Effector memory CD4-positive, alpha-beta T cell (primary cell): ENCODE measurements around the gene TUSC7.

ENCODE experiments used
- DNase-seq, 3 donors: peaks; one replicate each; pipeline ENCODE4 v3.0.0-alpha.2; 2020
- H3K27ac ChIP-seq: 2 replicates; pipeline ENCODE4 v1.7.0; 2013; ENCODE audit warnings: mild to moderate bottlenecking, low read length, moderate library complexity; ENCODE audit not compliant: insufficient read depth, poor library complexity, severe bottlenecking
- H3K27me3 ChIP-seq: replicated peaks from 2 replicates; pipeline ENCODE4 v1.7.0; 2013; ENCODE audit warnings: mild to moderate bottlenecking, low read length; ENCODE audit not compliant: insufficient read depth, control insufficient read depth, poor library complexity, severe bottlenecking
- H3K36me3 ChIP-seq: 2 replicates; pipeline ENCODE4 v1.7.0; 2013; ENCODE audit warnings: mild to moderate bottlenecking, low read length, moderate library complexity; ENCODE audit not compliant: control insufficient read depth, insufficient read depth
- H3K4me1 ChIP-seq: 2 replicates; pipeline ENCODE4 v1.7.0; 2013; ENCODE audit warnings: low read length, mild to moderate bottlenecking; ENCODE audit not compliant: control insufficient read depth, insufficient read depth, poor library complexity, severe bottlenecking
- H3K4me3 ChIP-seq: 2 replicates; pipeline ENCODE4 v1.7.0; 2013; ENCODE audit warnings: low read length, low read depth, mild to moderate bottlenecking; ENCODE audit not compliant: insufficient read depth, poor library complexity, severe bottlenecking
- H3K9me3 ChIP-seq: 2 replicates; pipeline ENCODE4 v1.7.0; 2013; ENCODE audit warnings: mild to moderate bottlenecking, low read length, moderate library complexity; ENCODE audit not compliant: control insufficient read depth
- total RNA-seq, 3 donors: gene quantifications; one replicate each; lab custom pipeline; 2026; lab: John Stamatoyannopoulos, UW

TUSC7 gene
- 0 reads per million in 3 donors for total RNA-seq

GRCh38 chr3:116709479-116709878 lies at the start of gene TUSC7:
TSS of gene TUSC7 (plus strand) at chr3:116709779.
- no peaks in the 10 kb centered on the region for H3K4me1 ChIP-seq
- no peak for DNase-seq
- no peaks in the 10 kb centered on the region for H3K27me3 ChIP-seq
- no peaks in the 10 kb centered on the region for H3K9me3 ChIP-seq
- no peaks in the 10 kb centered on the region for H3K36me3 ChIP-seq
- H3K4me3 ChIP-seq, result no peak within 1 kb of the TSS
- H3K27ac ChIP-seq, result no peak within 1 kb of the TSS

GRCh38 chr3:116661196-116661595 lies 48.4 kb upstream of the TUSC7 start:
- H3K36me3 ChIP-seq, result no peaks in the 10 kb centered on the region
- DNase-seq, result no peak
- no peaks in the 10 kb centered on the region for H3K27me3 ChIP-seq
- H3K4me3 ChIP-seq, result no peak overlapping the region
- H3K9me3 ChIP-seq, result no peaks in the 10 kb centered on the region
- H3K4me1 ChIP-seq, result no peaks in the 10 kb centered on the region
- H3K27ac ChIP-seq, result no peak overlapping the region

GRCh38 chr3:116663161-116664110 lies 46.1 kb upstream of the TUSC7 start:
- Histone ChIP-seq H3K4me3 (no peak overlapping the region), H3K36me3 (no peaks in the 10 kb centered on the region), H3K27ac (no peak overlapping the region), H3K9me3 (no peaks in the 10 kb centered on the region), H3K27me3 (no peaks in the 10 kb centered on the region), H3K4me1 (no peaks in the 10 kb centered on the region)
- no peak for DNase-seq

DNA sequence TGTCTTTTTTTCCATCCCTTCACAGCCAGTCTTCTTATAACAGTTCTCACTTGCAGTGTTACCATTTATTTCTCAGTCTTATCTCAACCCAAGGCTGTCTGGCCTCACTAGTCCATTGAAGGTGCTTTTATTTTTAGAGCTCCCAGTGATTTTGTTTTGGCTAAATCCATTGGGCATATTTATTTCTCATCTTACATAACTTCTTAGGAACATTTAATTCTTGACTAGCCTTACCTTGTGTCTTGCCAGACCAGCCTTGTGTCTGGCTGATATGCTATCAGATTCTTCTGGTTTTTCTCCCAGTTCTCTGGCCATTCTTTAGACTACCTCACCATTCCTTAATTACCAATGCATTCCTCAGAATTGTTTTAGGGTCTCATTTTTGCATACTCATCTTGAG lies 42.3 kb upstream of the TUSC7 start:
- H3K27ac ChIP-seq, result no peak overlapping the region
- no peaks in the 10 kb centered on the region for H3K27me3 ChIP-seq
- no peaks in the 10 kb centered on the region for H3K9me3 ChIP-seq
- H3K4me1 ChIP-seq, result no peaks in the 10 kb centered on the region
- no peak for DNase-seq
- H3K4me3 ChIP-seq, result no peak overlapping the region
- no peaks in the 10 kb centered on the region for H3K36me3 ChIP-seq

DNA sequence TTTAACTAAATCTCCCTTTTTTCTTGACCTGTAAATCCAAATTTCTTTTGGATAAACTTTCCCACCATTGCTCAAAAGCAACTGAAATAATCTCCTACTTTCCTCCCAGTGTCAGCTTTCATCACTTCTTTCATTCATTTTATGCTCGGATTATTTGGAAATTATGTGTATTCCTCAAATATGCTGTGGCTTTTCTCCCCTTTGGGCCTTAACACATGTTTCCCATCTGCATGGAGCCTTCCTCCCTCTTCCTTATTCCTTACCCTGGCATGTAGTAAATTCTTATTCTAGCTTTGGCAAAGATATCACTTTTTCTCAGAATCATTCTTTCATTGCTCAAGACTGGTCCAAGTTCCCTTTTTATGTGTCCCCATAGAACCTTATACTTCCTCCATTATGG lies 41.8 kb upstream of the TUSC7 start:
- Histone ChIP-seq H3K4me3 (no peak overlapping the region), H3K4me1 (no peaks in the 10 kb centered on the region), H3K27me3 (no peaks in the 10 kb centered on the region), H3K9me3 (no peaks in the 10 kb centered on the region), H3K27ac (no peak overlapping the region), H3K36me3 (no peaks in the 10 kb centered on the region)
- no peak for DNase-seq

GRCh38 chr3:116669576-116669975 lies 40.0 kb upstream of the TUSC7 start:
- Histone ChIP-seq H3K27ac (no peak overlapping the region), H3K4me3 (no peak overlapping the region), H3K9me3 (no peaks in the 10 kb centered on the region), H3K27me3 (no peaks in the 10 kb centered on the region), H3K4me1 (no peaks in the 10 kb centered on the region), H3K36me3 (no peaks in the 10 kb centered on the region)
- DNase-seq, result no peak

DNA sequence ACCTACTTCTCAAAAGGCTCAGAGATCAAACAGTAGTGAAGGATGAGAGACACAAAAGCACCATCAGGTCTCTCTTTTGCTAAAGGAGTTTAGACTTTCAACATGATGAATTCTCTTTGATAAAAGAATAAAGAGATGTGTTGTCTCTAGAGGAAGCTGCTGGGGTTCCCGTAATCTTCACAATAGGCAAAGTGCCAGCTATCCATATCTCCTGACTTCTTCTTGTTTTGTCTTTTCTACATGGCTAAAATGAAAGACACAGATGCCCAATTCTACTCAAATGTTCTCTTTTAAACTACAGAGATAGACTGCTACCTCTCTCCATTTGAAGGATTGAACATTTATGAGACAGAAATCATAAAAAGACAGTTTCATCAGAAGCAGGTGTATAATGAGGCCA lies 38.4 kb upstream of the TUSC7 start:
- Histone ChIP-seq H3K4me3 (no peak overlapping the region), H3K9me3 (no peaks in the 10 kb centered on the region), H3K27me3 (no peaks in the 10 kb centered on the region), H3K27ac (no peak overlapping the region), H3K36me3 (no peaks in the 10 kb centered on the region), H3K4me1 (no peaks in the 10 kb centered on the region)
- DNase-seq, result no peak

DNA sequence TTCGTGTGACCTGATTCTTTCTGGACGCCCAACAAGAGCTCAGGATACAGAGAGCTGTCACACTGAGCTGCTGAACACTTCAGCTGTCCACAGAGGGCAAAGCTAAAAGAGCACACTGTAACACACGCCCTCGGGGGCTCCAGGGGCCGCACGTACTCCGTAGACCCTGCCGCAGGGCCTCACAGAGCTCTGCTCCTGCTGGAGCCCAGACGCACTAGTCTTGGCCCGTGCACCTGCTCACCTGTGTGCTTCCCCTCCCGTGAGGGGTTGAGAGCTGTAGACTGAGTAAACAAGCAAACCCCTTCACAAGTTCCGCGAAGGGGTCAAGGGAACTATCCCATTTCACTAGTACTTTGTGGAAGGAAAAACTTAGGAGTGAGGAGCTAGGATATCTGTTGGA lies 30.7 kb upstream of the TUSC7 start:
- Histone ChIP-seq H3K4me1 (no peaks in the 10 kb centered on the region), H3K4me3 (no peak overlapping the region), H3K36me3 (no peaks in the 10 kb centered on the region), H3K27me3 (no peaks in the 10 kb centered on the region), H3K27ac (no peak overlapping the region), H3K9me3 (no peaks in the 10 kb centered on the region)
- no peak for DNase-seq

DNA sequence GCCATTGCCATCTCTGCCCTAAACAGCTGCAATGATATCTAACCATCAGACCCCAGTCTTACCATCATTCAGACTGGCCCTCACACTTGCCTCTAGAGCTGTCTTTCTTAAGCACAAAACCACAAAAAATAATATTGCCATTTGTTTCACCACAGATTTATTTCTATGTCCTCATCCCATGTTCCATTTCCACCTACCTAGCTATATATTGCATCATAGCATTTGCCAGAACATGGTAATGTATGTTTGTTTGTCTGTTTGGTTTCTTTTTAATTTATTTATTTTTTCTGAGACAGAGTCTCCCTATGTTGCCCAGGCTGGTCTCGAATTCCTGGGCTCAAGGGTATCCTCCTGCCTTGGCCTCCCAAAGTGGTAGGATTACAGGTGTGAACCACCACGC lies 18.5 kb upstream of the TUSC7 start:
- no peak for DNase-seq
- Histone ChIP-seq H3K9me3 (no peaks in the 10 kb centered on the region), H3K27me3 (no peaks in the 10 kb centered on the region), H3K4me3 (no peak overlapping the region), H3K4me1 (no peaks in the 10 kb centered on the region), H3K36me3 (no peaks in the 10 kb centered on the region), H3K27ac (no peak overlapping the region)

DNA sequence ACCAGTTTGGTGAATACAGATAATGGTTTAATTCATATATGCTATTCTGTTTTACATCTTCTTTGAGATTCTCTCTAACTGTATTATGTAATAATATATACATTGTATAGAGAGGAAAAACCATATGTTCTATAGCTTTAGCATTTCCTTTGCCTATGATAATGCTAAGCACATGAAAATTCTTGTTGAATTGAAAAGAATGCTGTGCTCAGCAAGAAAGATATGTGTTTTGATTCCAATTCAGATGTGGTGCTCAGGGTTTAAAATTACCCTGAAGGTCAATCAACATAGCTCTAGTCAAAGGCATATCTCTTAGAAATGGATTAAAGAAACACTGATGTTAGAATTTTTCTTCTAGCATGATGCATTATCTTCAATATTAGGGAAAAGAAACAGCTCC lies 8.5 kb upstream of the TUSC7 start:
- DNase-seq, result no peak
- no peaks in the 10 kb centered on the region for H3K36me3 ChIP-seq
- no peaks in the 10 kb centered on the region for H3K27me3 ChIP-seq
- no peaks in the 10 kb centered on the region for H3K4me1 ChIP-seq
- no peaks in the 10 kb centered on the region for H3K9me3 ChIP-seq
- H3K27ac ChIP-seq, result no peak overlapping the region
- H3K4me3 ChIP-seq, result no peak overlapping the region
